Lower leg skin (tissue), 4 donors: ENCODE results near the gene DNAJC4. TPM values are rescaled to one million over a fixed set of nuclear protein-coding genes. Genes with fewer than 3 reads are reported as not detected.

Source experiments
- DNase-seq, 2 donors: peaks; one replicate each; pipeline ENCODE4 v3.0.0-alpha.2; 2019; ENCODE audit warnings: low spot score in 2 of 2
- H3K4me3 ChIP-seq: fragments of 200-600 bp; sonication (generic); 2 replicates; pipeline ENCODE4 v1.5.1; 2017; ENCODE audit warnings: mild to moderate bottlenecking, low read depth; ENCODE audit not compliant: poor library complexity, severe bottlenecking
- CTCF ChIP-seq, 3 donors: fragments of 450-650 bp; IDR thresholded peaks; one replicate each; pipeline ENCODE4 v1.5.1; 2016; ENCODE audit warnings: antibody characterized with exemption in 3 of 3, mild to moderate bottlenecking in 3 of 3, moderate library complexity in 2 of 3
- POLR2A ChIP-seq, 2 donors: fragments of 450-650 bp; IDR thresholded peaks; one replicate each; pipeline ENCODE4 v1.6.1; 2016 to 2017; ENCODE audit warnings: antibody characterized with exemption in 2 of 2, mild to moderate bottlenecking in 1 of 2, moderate library complexity in 1 of 2
- WGBS, 2 donors: methylation state at CpG; one replicate each; pipeline ENCODE4 v1.1.5; 2018; 5-methylcytosine and 5-hydroxymethylcytosine counted together
- intact Hi-C: fragments of 100-400 bp; cut with DNase I; formaldehyde crosslinking; loops from one replicate; pipeline ENCODE4 v1.15.0; 2023; ENCODE audit warnings: low total_unique reads
- total RNA-seq, 4 donors: library from RNA; depleted of rRNA; stranded (reverse); fragments of >200 nt; gene quantifications; one replicate each; pipeline ENCODE4 v1.1.0, GENCODE V29; 2016

The DNAJC4 gene
- total RNA-seq, 4 donors from 2014 or later, result 19.2 to 37.6 (median 30.8) TPM

GRCh38 chr11:64210301-64211020 lies 19.9 kb upstream of the DNAJC4 start:
- WGBS, 2 donors, result 89 to 92% methylated on average over 21 to 24 of the region's 24 CpGs
- DNase-seq, result no peak
- no peak for TF ChIP-seq POLR2A (IDR thresholded peaks at IDR 0.05)
- TF ChIP-seq CTCF (IDR thresholded peaks at IDR 0.05), result no peak
- intact Hi-C loops, result no loop called here
- H3K4me3 ChIP-seq, result no peak overlapping the region

GRCh38 chr11:64211181-64211872 lies 19.0 kb upstream of the DNAJC4 start:
- H3K4me3 ChIP-seq, result no peak overlapping the region
- WGBS, 2 donors, result 79 to 85% methylated on average over 24 to 30 of the region's 30 CpGs
- DNase-seq, result no peak
- TF ChIP-seq CTCF (IDR thresholded peaks at IDR 0.05), result no peak
- no peak for TF ChIP-seq POLR2A (IDR thresholded peaks at IDR 0.05)
- intact Hi-C loops, result no loop called here

GRCh38 chr11:64216879-64217278 lies 13.5 kb upstream of the DNAJC4 start:
- no peak for TF ChIP-seq CTCF (IDR thresholded peaks at IDR 0.05)
- TF ChIP-seq POLR2A (IDR thresholded peaks at IDR 0.05), result no peak
- 81 to 85% methylated on average over 6 of the region's 6 CpGs for WGBS, 2 donors
- no peak overlapping the region for H3K4me3 ChIP-seq
- DNase-seq, result no peak
- intact Hi-C loops, result no loop called here

GRCh38 chr11:64218628-64219353 lies 11.6 kb upstream of the DNAJC4 start:
- intact Hi-C loops, result no loop called here
- no peak for DNase-seq
- H3K4me3 ChIP-seq, result no peak overlapping the region
- WGBS, 2 donors, result 66 to 77% methylated on average over 11 of the region's 11 CpGs
- TF ChIP-seq POLR2A (IDR thresholded peaks at IDR 0.05) (no peak), CTCF (IDR thresholded peaks at IDR 0.05) (no peak)

- WGBS, 2 donors, result 84 to 89% methylated on average over 6 to 7 of the region's 7 CpGs
- TF ChIP-seq CTCF (IDR thresholded peaks at IDR 0.05), result no peak
- no peak for TF ChIP-seq POLR2A (IDR thresholded peaks at IDR 0.05)
- H3K4me3 ChIP-seq, result no peak overlapping the region
- intact Hi-C loops, result no loop called here
- no peak for DNase-seq
These were observed 11.0 kb upstream of the DNAJC4 start for GRCh38 chr11:64219354-64219684.
